Measurements from ENCODE around the gene EDN2.
A peak's percentile ranks its signal among the peaks of the same experiment; 100 is the strongest.

Gene EDN2

DNA sequence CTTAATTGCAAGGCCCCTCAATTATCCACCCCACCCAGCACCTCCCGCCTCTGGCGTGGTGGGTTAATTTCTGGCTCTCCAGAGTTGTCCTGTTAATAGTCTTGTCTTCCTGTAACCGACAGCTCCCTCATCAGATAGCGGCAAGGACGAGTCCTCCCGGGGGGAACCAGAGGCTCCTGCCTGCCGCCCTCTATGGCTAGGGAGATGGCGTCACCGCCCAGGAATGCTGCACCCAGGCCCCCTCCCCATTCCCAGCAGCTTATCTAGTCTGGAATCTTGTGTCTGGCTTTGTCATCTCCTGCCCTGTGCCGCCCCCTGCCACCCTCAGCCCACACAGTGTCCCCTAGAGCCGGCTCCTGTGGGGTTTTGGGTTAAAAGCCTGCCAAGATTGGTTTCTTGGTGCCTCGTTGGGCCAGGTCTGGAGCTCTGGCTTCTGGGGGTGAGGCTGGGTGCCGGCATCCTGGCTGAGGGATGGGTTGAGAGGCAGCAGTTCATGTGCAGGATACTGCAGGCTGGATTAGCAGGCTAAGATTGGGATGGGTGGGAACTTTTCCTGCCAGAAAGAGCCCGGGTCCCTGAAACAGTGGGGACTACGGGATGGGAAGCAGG lies 48.8 kb downstream of the EDN2 start:
- peak; percentile 83 for DNase-seq

DNA sequence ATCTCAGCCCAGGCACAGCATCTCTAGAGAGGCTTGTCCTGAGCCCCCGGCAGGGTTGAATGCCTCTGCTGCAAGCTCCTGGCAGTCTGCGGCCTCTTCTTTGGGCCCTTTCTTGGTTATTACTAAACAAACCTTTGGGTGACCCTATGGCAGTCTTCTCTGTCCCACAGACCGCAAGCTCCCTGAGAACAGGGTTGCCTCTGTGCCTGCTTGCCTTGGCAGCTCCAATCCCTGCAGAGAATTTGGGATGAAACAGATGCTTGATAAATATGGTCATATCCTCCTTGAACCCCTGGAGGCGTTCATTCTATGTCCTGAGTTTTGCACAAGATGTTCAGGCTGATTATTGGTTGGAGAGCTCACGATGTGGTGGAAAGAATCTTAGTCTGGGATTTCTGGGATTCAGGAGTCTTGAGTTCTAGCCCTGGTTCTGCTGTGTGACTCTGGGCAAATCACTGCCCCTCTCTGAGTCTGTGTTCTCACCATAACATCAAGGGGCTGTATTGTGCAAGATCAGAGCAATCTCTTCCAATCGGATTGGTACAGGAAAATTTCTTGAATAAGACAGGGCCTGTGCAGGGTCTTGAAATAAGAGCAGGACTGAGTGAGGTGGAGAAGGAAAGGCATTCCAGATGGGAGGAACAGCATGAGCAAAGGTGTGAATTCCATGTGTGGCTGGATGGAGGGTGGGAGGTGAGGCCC lies 49.6 kb downstream of the EDN2 start:
- DNase-seq: no peak

DNA sequence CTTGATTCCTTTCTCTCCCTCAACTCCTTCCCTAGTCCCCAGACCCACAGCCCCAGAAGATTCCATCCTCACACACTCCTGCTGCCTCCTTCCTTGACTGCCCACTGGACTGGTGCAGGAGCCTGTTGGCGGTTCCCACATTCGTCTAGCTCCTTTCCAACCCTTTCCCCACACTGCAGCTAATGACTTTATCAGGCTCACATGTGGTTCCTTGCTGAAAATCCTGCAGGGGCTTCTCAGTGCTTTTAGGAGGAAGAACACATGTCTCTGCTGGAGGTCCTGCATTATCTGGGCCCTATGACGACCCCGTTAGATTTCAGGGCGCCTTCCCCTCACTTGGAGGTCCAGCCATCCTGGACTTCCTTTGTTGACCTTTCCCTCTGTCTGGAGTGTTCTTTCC lies 50.2 kb downstream of the EDN2 start:
- no peak for DNase-seq

DNA sequence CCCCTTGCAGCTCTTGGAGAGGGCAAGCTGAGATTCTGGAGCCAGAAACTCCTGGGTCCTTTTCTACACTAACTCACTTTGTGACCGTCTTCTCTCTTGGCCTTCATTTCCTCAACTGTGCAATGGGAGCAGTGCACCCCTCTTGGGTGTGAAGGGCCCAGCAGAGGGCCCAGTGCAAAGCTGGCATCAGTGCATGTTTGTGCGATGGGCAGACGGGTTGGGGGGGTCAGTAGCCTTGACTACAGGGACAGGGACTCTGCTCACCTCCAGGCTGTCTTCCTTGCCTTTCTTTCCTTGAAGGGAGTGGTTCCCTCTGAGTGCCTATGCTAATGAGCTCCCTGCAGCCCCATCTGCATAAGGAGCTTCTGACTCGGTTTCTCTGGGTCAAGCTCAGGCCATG lies 51.0 kb downstream of the EDN2 start:
- no peak for DNase-seq

DNA sequence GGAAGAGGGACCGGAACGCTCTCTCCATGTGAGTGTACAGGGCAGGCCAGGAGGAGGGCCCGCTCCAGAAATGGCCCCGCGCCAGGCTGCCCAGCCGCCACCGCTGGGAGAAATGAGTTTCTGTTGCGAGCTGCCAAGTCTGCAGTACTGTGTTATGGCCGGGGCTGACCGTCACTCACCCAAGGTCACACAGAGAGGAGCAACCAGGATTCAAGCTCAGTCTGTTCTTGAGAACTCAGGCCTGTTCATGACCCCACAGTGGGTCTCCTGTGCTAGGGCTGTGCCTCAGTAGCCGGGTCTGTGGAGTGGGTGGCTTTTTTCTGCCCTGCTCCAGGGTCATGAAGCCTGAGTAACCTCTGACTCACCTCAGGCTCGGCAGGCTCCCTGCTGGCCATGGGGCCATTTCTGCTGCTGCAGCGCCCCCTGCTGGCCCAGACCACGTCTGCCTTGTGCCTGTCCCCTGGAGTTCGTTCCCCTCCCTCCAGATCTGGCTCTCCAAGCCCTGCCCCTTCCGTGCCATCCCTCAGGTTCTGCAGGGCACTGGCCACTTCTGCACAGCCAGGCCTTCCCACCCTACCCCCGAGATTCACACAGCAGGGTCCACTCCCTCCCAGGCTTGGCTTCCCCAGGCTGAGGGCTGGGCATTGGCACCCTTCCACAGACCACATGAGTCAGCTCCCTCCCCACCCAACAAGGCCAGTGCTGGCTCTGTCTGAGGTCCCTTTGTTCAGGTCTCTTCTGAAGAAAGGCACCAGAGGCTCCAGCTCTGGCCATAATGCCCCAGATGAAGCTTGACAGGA lies 51.8 kb downstream of the EDN2 start:
- DNase-seq: peak; percentile 86

DNA sequence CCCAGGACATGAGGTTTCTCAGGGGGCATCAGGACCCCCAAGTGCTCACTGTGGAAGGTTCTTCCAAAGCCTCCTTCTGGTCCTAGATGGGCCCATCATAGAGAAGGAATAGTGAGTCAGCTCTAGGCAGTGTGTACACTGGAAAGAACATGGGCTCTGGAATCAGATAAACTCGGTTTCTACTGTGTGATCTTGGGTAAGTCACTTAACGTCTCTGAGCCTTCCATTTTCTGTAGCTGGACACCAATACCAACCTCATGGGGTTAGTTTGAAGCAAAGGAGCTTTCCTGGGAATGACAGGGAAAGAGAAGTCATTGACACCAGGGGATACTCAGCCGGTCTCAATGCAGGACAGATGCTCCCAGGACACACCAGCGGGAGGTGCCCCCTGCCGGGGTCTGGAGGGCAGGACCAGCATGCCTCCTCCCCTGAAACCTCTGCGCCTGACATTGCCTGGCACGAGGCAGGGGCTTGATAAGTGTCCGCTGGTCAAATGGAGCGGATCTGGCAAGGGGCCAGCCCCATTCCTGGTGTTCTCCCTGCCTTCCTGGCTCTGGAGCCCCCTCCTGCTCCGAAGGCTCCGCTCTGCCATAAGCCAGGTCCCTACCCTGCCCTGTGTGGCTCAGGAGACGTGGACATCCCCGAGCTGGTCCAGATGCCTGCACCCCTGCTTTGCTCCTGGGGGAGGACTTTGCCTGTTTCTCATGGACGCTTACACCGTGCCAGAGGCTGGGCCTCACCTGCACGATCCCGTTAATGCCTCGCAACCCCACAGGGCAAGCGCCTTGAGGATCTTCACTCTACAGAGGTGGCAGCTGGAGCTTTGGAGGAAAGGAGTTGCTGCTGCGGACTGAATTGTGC lies 52.8 kb downstream of the EDN2 start:
- no peak for DNase-seq

DNA sequence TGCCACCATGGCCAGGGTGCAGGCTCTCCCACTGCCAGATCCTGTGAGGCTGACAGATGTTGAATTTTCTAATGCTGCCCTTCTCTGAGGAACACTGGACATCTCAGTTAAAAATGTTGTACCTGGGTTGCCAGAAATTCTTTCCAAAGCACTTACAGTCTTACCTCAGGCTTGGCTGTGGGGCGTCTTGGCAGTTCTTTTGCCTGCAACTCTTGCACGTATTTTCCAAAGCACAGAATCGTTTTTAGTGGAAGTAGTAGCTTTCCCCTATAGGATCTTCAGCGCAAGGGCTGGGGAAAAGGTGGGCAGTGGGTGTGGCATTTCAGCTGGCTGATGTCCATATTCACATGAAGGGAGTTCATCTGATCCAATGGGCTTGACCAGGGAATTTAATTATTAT lies 53.9 kb downstream of the EDN2 start:
- no peak for DNase-seq

DNA sequence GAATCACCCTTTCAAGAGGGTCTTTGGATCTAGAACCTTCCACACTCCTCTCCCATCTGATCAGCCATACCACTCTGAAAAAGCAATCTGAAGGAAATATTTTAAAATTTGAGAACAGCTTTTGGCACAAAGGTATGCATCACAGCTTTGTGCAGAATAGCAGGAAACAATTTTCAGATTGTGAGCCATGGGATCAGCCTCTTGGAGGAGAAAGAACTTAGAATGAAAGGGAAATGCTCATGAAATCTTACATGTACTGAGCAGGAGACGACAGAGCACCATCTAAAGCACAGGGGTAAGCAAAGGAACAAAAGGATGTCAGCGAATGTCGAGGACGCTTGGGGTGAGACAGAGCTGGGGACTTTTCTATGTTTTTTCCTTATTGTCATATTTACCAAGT lies 54.4 kb downstream of the EDN2 start:
- DNase-seq: no peak

DNA sequence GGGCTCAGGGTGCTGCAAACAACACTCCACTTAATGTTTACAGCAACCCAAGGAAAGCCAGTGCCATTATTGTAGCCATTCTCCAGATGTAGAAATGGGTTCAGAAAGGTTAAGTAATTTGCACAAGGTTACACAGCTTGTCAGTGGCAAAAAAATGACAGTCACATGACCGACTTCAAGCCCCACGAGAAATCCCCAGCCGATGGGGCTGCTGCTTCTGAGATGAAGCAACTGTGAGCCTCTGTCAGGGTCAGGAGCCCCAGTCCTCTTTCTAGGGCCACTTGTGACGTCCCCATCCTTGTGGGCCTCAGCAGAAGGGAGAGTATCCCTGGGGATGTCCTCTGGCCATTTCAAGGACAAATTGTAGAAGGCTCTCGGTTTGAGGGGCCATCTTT lies 54.8 kb downstream of the EDN2 start:
- DNase-seq: no peak
